ENCODE data around the gene HMMR. TPM values are rescaled to one million over a fixed set of nuclear protein-coding genes. Genes with fewer than 3 reads are reported as not detected.
"Not testable (repeated sequence)": the region's sequence is repeated elsewhere in the genome, so short reads cannot be mapped to it uniquely, and the experiment has no call there.

HMMR gene
- total RNA-seq (7.8 and 46.5 TPM in 2 replicates), polyA plus RNA-seq (7.8 and 36.2 TPM in 2 replicates)

GRCh38 chr5:163460562-163461171, at the start of gene HMMR:
TSS of gene HMMR (plus strand) at chr5:163460632. CDS start at chr5:163460693, 61 bp downstream.
- H3K36me3 ChIP-seq = no peaks in the 10 kb centered on the region

GRCh38 chr5:163415673-163416072, 44.8 kb upstream of the HMMR start:
- not testable (repeated sequence) for H3K4me3 ChIP-seq; H3K27me3 ChIP-seq; DNase-seq (ENCODE audit: low read depth in 1 of 2, low spot score in 1 of 2)

More at GRCh38 chr5:163460562-163461171, at the start of gene HMMR:
- H3K9me3 ChIP-seq (ENCODE audit: low read depth) = no peaks in the 10 kb centered on the region
- peak; percentile 32 to 60 for DNase-seq (ENCODE audit: low read depth in 1 of 2, low spot score in 1 of 2)
- peak within 1 kb of the TSS; percentile 51 for H3K4me3 ChIP-seq
- no peaks in the 10 kb centered on the region for H3K27me3 ChIP-seq
- H3K27ac ChIP-seq = peak within 1 kb of the TSS; percentile 98
- TF ChIP-seq, protein P1, sequence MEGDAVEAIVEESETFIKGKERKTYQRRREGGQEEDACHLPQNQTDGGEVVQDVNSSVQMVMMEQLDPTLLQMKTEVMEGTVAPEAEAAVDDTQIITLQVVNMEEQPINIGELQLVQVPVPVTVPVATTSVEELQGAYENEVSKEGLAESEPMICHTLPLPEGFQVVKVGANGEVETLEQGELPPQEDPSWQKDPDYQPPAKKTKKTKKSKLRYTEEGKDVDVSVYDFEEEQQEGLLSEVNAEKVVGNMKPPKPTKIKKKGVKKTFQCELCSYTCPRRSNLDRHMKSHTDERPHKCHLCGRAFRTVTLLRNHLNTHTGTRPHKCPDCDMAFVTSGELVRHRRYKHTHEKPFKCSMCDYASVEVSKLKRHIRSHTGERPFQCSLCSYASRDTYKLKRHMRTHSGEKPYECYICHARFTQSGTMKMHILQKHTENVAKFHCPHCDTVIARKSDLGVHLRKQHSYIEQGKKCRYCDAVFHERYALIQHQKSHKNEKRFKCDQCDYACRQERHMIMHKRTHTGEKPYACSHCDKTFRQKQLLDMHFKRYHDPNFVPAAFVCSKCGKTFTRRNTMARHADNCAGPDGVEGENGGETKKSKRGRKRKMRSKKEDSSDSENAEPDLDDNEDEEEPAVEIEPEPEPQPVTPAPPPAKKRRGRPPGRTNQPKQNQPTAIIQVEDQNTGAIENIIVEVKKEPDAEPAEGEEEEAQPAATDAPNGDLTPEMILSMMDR (IDR thresholded peaks at IDR 0.05; ENCODE audit: low read depth, low read length) = no peak
- peaks cover 11% of the 10 kb centered on the region for H3K4me1 ChIP-seq (ENCODE audit: low read depth)

DNA sequence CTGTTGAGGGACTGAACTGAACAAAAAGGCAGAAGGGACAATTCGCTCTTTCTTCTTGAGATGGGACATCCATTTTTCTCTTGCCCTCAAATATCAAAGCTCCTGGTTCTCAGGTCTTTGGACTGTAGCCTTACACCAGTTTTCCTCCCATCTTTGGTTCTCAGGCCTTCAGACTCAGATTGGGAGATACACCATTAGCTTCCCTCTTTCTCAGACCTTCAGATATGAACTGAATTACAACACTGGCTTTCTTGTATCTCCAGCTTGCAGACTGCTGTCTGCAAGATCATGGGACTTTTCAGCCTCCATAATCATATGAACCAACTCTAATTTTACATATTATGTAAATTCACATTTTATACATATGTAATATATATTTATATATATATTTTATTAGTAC, 35.6 kb upstream of the HMMR start:
- TF ChIP-seq, protein P1 (IDR thresholded peaks at IDR 0.05; ENCODE audit: low read depth, low read length) = no peak

More at GRCh38 chr5:163415673-163416072, 44.8 kb upstream of the HMMR start:
- not testable (repeated sequence) for H3K27ac ChIP-seq; H3K9me3 ChIP-seq (ENCODE audit: low read depth); H3K36me3 ChIP-seq; H3K4me1 ChIP-seq (ENCODE audit: low read depth)

DNA sequence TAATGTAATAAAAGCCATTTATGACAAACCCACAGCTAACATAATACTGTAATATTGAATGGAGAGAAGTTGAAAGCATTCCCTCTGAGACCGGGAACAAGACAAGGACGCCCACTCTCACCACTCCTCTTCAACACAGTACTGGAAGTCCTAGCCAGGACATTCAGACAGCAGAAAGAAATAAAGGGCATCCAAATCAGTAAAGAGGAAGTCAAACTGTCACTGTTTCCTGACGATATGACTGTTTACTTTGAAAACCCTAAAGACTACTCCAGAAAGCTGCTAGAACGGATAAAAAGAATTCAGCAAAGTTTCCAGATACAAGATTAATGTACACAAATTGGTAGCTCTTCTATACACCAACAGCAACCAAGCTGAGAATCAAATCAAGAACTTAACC, 34.3 kb upstream of the HMMR start:
- not testable (repeated sequence) for H3K27me3 ChIP-seq; H3K9me3 ChIP-seq (ENCODE audit: low read depth); H3K4me1 ChIP-seq (ENCODE audit: low read depth); H3K27ac ChIP-seq; H3K4me3 ChIP-seq; H3K36me3 ChIP-seq; DNase-seq (ENCODE audit: low read depth in 1 of 2, low spot score in 1 of 2)

More for the DNA sequence above, 35.6 kb upstream of the HMMR start:
- DNase-seq (ENCODE audit: low read depth in 1 of 2, low spot score in 1 of 2) = no peak
- no peaks in the 10 kb centered on the region for H3K4me1 ChIP-seq (ENCODE audit: low read depth)
- no peak overlapping the region for H3K27ac ChIP-seq
- H3K9me3 ChIP-seq (ENCODE audit: low read depth) = no peaks in the 10 kb centered on the region
- no peak overlapping the region for H3K4me3 ChIP-seq
- no peaks in the 10 kb centered on the region for H3K27me3 ChIP-seq
- no peaks in the 10 kb centered on the region for H3K36me3 ChIP-seq

DNA sequence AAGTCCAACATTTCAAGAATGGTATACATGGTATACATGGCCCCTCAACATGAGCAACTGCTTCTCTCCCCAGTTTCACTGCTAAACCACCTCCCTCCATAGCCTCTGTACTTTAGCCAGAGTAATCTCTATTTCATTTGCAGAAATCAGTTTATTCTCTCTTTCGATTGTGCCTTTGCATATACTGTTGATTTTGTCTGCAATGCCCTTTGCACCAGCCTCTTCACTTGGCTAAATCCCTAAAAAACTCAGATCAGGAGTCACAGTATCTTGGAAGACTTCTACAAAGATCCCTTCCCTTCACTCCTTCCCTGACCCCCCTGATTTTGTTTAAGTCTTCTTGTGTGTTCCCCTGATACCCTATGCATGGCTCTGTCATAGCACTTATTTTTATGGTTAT, 27.9 kb upstream of the HMMR start:
- no peak for DNase-seq (ENCODE audit: low read depth in 1 of 2, low spot score in 1 of 2)
- Histone ChIP-seq H3K4me1 (ENCODE audit: low read depth) (peaks cover 5% of the 10 kb centered on the region), H3K36me3 (no peaks in the 10 kb centered on the region), H3K4me3 (no peak overlapping the region), H3K27ac (no peak overlapping the region), H3K9me3 (ENCODE audit: low read depth) (no peaks in the 10 kb centered on the region), H3K27me3 (no peaks in the 10 kb centered on the region)
- TF ChIP-seq, protein P1 (IDR thresholded peaks at IDR 0.05; ENCODE audit: low read depth, low read length) = no peak

- Histone ChIP-seq H3K27me3 (no peaks in the 10 kb centered on the region), H3K4me3 (no peak overlapping the region), H3K27ac (no peak overlapping the region), H3K4me1 (ENCODE audit: low read depth) (peaks cover 5% of the 10 kb centered on the region), H3K36me3 (no peaks in the 10 kb centered on the region), H3K9me3 (ENCODE audit: low read depth) (no peaks in the 10 kb centered on the region)
- TF ChIP-seq, protein P1 (IDR thresholded peaks at IDR 0.05; ENCODE audit: low read depth, low read length) = no peak
- peak in 1 of 2 donors; percentile 71 for DNase-seq (ENCODE audit: low read depth in 1 of 2, low spot score in 1 of 2)
Observed at GRCh38 chr5:163433271-163433670, 27.2 kb upstream of the HMMR start.
